A549 (cell line): ENCODE results near the gene GADD45B. TPM values are rescaled to one million over a fixed set of nuclear protein-coding genes. Genes with fewer than 3 reads are reported as not detected.
"Not testable (repeated sequence)": the region's sequence is repeated elsewhere in the genome, so short reads cannot be mapped to it uniquely, and the experiment has no call there.

Source experiments
- ATAC-seq, 2 experiments: fragments of 200-7000 bp in 1 of 2; fragments of >200 bp in 1 of 2; cut with Nextera tagmentation in 1 of 2; cut with Tn5 transposase in 1 of 2; 3 replicates each; pipeline versions ENCODE4 v1.8.0 to v1.9.1; 2018 to 2020; ENCODE audit warnings: mild to moderate bottlenecking in 1 of 2, moderate library complexity in 1 of 2
- CTCF ChIA-PET: fragments of 300-600 bp; sonication (Branson Sonifier 250); formaldehyde crosslinking; extraction: SDS; loops from one replicate; lab custom pipeline; 2021; ENCODE audit warnings: antibody characterized with exemption, inconsistent platforms; lab: Yijun Ruan, JAX
- POLR2A ChIA-PET: fragments of 350-600 bp; formaldehyde crosslinking; extraction: SDS; loops from one replicate; lab custom pipeline; 2021; ENCODE audit warnings: antibody characterized with exemption, inconsistent platforms; lab: Yijun Ruan, JAX
- DNase-seq, 2 experiments: peaks; one replicate each; pipeline versions ENCODE4 v3.0.0 to v3.0.0-alpha.2; 2011 to 2016; ENCODE audit warnings: low read depth in 1 of 2, low spot score in 1 of 2
- FAIRE-seq: peaks from 2 replicates; lab custom pipeline; 2011; peaks lifted over from hg19 to GRCh38; lab: Jason Lieb, UNC
- H3K27ac ChIP-seq, 2 experiments: fragments of >200 bp; sonication (Bioruptor Twin); formaldehyde crosslinking; 3 replicates each; pipeline ENCODE4 v1.5.1; 2016 to 2017
- H3K4me1 ChIP-seq: fragments of >200 bp; sonication (Bioruptor Twin); formaldehyde crosslinking; 3 replicates; pipeline ENCODE4 v1.6.1; 2016
- H3K4me2 ChIP-seq: fragments of >200 bp; sonication (Bioruptor Twin); formaldehyde crosslinking; 3 replicates; pipeline ENCODE4 v1.6.1; 2016
- H3K4me3 ChIP-seq: fragments of >200 bp; sonication (Bioruptor Twin); formaldehyde crosslinking; 3 replicates; pipeline ENCODE4 v1.5.1; 2016
- H3K9me3 ChIP-seq: fragments of >200 bp; sonication (Bioruptor Twin); formaldehyde crosslinking; 3 replicates; pipeline ENCODE4 v1.6.1; 2016
- CBX2 ChIP-seq: fragments of 200-600 bp; sonication (generic); IDR thresholded peaks from 2 replicates; pipeline ENCODE4 v1.6.1; 2016; ENCODE audit warnings: low read depth, mild to moderate bottlenecking, borderline replicate concordance
- CEBPB ChIP-seq, 2 experiments: fragments of >200 bp in 1 of 2; sonication (Bioruptor Twin) in 1 of 2; formaldehyde crosslinking in 1 of 2; IDR thresholded peaks; 2 replicates each; pipeline ENCODE4 v1.6.1; 2012 to 2016
- EHF ChIP-seq: fragments of 250-450 bp; sonication (Bioruptor Pico); IDR thresholded peaks from 2 replicates; pipeline ENCODE4 v1.5.0; 2020; ENCODE audit warnings: mild to moderate bottlenecking
- EP300 ChIP-seq, 2 experiments: fragments of >200 bp; sonication (Bioruptor Twin); formaldehyde crosslinking; IDR thresholded peaks; 2 replicates in 1 of 2; 3 replicates in 1 of 2; pipeline ENCODE4 v1.6.1; 2016 to 2017
- FOSL2 ChIP-seq, 2 experiments: fragments of 450-650 bp in 1 of 2; fragments of >200 bp in 1 of 2; sonication (Bioruptor Twin) in 1 of 2; formaldehyde crosslinking; IDR thresholded peaks; 2 replicates each; pipeline versions ENCODE4 v1.5.0 to v1.6.1; 2016 to 2020; ENCODE audit warnings: mild to moderate bottlenecking in 1 of 2, moderate library complexity in 1 of 2
- FOXS1 ChIP-seq: fragments of 250-450 bp; sonication (Bioruptor Pico); IDR thresholded peaks from 2 replicates; pipeline ENCODE4 v1.5.0; 2020; ENCODE audit warnings: mild to moderate bottlenecking, moderate library complexity
- HOXA7 ChIP-seq: fragments of 250-450 bp; sonication (Bioruptor Pico); IDR thresholded peaks from 2 replicates; pipeline ENCODE4 v1.5.0; 2020; ENCODE audit warnings: mild to moderate bottlenecking, moderate library complexity
- HOXB13 ChIP-seq: fragments of 250-450 bp; sonication (Bioruptor Pico); IDR thresholded peaks from 2 replicates; pipeline ENCODE4 v1.5.0; 2020; ENCODE audit warnings: low read depth, mild to moderate bottlenecking, moderate library complexity
- JUN ChIP-seq, 2 experiments: fragments of >200 bp; sonication (Bioruptor Twin); formaldehyde crosslinking; IDR thresholded peaks; 2 replicates in 1 of 2; 3 replicates in 1 of 2; pipeline ENCODE4 v1.6.1; 2016 to 2017
- KDM1A ChIP-seq: fragments of 200-600 bp; sonication (generic); IDR thresholded peaks from 2 replicates; pipeline ENCODE4 v1.6.1; 2016; ENCODE audit warnings: low read depth, mild to moderate bottlenecking
- KDM5A ChIP-seq: fragments of 200-600 bp; sonication (generic); IDR thresholded peaks from 2 replicates; pipeline ENCODE4 v1.6.1; 2016; ENCODE audit warnings: antibody characterized with exemption, mild to moderate bottlenecking
- MAFK ChIP-seq: fragments of 450-650 bp; IDR thresholded peaks from 2 replicates; pipeline ENCODE4 v1.6.1; 2014; ENCODE audit not compliant: partially characterized antibody
- MAZ ChIP-seq: fragments of 150-350 bp; IDR thresholded peaks from 2 replicates; pipeline ENCODE4 v1.6.1; 2014; ENCODE audit warnings: antibody characterized with exemption, low read depth, low read length, borderline replicate concordance
- MYC ChIP-seq: IDR thresholded peaks from 2 replicates; pipeline ENCODE4 v1.6.1; 2012; ENCODE audit warnings: mild to moderate bottlenecking, inconsistent platforms, low read length, improper control_type of control experiment, borderline replicate concordance
- NFE2L2 ChIP-seq: fragments of 150-350 bp; conservative IDR thresholded peaks from 2 replicates; pipeline ENCODE4 v1.6.1; 2014; ENCODE audit warnings: low read length
- NR3C1 ChIP-seq: fragments of >200 bp; sonication (Bioruptor Twin); formaldehyde crosslinking; IDR thresholded peaks from 3 replicates; pipeline ENCODE4 v1.6.1; 2017
- POLR2A ChIP-seq: IDR thresholded peaks from 2 replicates; pipeline ENCODE4 v1.6.1; 2012; ENCODE audit warnings: mild to moderate bottlenecking, low read length
- RAD21 ChIP-seq, 2 experiments: fragments of >200 bp in 1 of 2; sonication (Bioruptor Twin) in 1 of 2; formaldehyde crosslinking in 1 of 2; IDR thresholded peaks in 1 of 2; conservative IDR thresholded peaks in 1 of 2; 2 replicates in 1 of 2; 3 replicates in 1 of 2; pipeline ENCODE4 v1.6.1; 2012 to 2018; ENCODE audit warnings: inconsistent platforms in 1 of 2
- RFX5 ChIP-seq: fragments of 450-650 bp; IDR thresholded peaks from 2 replicates; pipeline ENCODE4 v1.7.1; 2014; ENCODE audit warnings: antibody characterized with exemption, mild to moderate bottlenecking, moderate library complexity
- RNF2 ChIP-seq: fragments of 200-600 bp; sonication (generic); IDR thresholded peaks from 2 replicates; pipeline ENCODE4 v1.6.1; 2016; ENCODE audit warnings: low read depth, mild to moderate bottlenecking, antibody characterized with exemption, moderate library complexity, borderline replicate concordance
- SMC3 ChIP-seq: fragments of >200 bp; sonication (Bioruptor Twin); formaldehyde crosslinking; IDR thresholded peaks from 3 replicates; pipeline ENCODE4 v1.6.1; 2018; ENCODE audit warnings: inconsistent platforms
- SREBF2 ChIP-seq: fragments of 450-650 bp; IDR thresholded peaks from 2 replicates; pipeline ENCODE4 v1.6.1; 2014; ENCODE audit warnings: mild to moderate bottlenecking, moderate library complexity
- TFCP2L1 ChIP-seq: fragments of 250-450 bp; sonication (Bioruptor Pico); IDR thresholded peaks from 2 replicates; pipeline ENCODE4 v1.5.0; 2021; ENCODE audit warnings: mild to moderate bottlenecking
- TP53 ChIP-seq: fragments of 250-450 bp; sonication (Bioruptor Pico); IDR thresholded peaks from 2 replicates; pipeline ENCODE4 v1.5.0; 2021; ENCODE audit warnings: mild to moderate bottlenecking, moderate library complexity
- ZC3H11A ChIP-seq: fragments of 450-650 bp; IDR thresholded peaks from 2 replicates; pipeline ENCODE4 v1.6.1; 2014; ENCODE audit warnings: antibody characterized with exemption, mild to moderate bottlenecking
- ZFP36 ChIP-seq: fragments of 450-650 bp; IDR thresholded peaks from 2 replicates; pipeline ENCODE4 v1.6.1; 2014; ENCODE audit warnings: borderline replicate concordance; ENCODE audit not compliant: partially characterized antibody
- WGBS: methylation state at CpG from one replicate; pipeline ENCODE4 v1.1.6; 2017; ENCODE audit errors: missing lambda C conversion rate; 5-methylcytosine and 5-hydroxymethylcytosine counted together
- polyA plus RNA-seq, 4 experiments: library from polyadenylated mRNA; depleted of rRNA in 3 of 4; stranded (reverse); fragments of >200 nt; fragmentation: RNase III in 1 of 4; extraction: RNeasy Plus Mini Kit Qiagen cat#74134 plus additional on column Dnase treatment in 1 of 4; gene quantifications; 2 replicates in 3 of 4; 3 replicates in 1 of 4; pipeline ENCODE4 v1.2.3, GENCODE V29; 2011 to 2017
- TF ChIP-seq, protein P1 (sequence below): fragments of 250-450 bp; sonication (Bioruptor Pico); IDR thresholded peaks from 2 replicates; pipeline ENCODE4 v1.5.0; 2020; ENCODE audit warnings: low read depth, mild to moderate bottlenecking, moderate library complexity
- TF ChIP-seq, protein P2 (sequence below): IDR thresholded peaks from 2 replicates; pipeline ENCODE4 v1.6.1; 2012
- TF ChIP-seq, protein P3 (sequence below): fragments of >200 bp; sonication (Bioruptor Twin); formaldehyde crosslinking; IDR thresholded peaks from 3 replicates; pipeline ENCODE4 v1.5.1; 2016
- TF ChIP-seq, protein P4 (sequence below): fragments of 150-350 bp; IDR thresholded peaks from 2 replicates; pipeline ENCODE4 v1.6.1; 2014; ENCODE audit warnings: low read depth, mild to moderate bottlenecking, low read length
- TF ChIP-seq, protein P5 (sequence below): IDR thresholded peaks from 2 replicates; pipeline ENCODE4 v1.6.1; 2012
- TF ChIP-seq, protein P6 (sequence below): fragments of 250-450 bp; sonication (Bioruptor Pico); IDR thresholded peaks from 2 replicates; pipeline ENCODE4 v1.5.0; 2021; ENCODE audit warnings: mild to moderate bottlenecking, moderate library complexity, borderline replicate concordance

Gene GADD45B
- polyA plus RNA-seq, 2 of the 4 experiments (the other 2 are of a cell fraction) = 39.9 to 72.5 TPM

DNA sequence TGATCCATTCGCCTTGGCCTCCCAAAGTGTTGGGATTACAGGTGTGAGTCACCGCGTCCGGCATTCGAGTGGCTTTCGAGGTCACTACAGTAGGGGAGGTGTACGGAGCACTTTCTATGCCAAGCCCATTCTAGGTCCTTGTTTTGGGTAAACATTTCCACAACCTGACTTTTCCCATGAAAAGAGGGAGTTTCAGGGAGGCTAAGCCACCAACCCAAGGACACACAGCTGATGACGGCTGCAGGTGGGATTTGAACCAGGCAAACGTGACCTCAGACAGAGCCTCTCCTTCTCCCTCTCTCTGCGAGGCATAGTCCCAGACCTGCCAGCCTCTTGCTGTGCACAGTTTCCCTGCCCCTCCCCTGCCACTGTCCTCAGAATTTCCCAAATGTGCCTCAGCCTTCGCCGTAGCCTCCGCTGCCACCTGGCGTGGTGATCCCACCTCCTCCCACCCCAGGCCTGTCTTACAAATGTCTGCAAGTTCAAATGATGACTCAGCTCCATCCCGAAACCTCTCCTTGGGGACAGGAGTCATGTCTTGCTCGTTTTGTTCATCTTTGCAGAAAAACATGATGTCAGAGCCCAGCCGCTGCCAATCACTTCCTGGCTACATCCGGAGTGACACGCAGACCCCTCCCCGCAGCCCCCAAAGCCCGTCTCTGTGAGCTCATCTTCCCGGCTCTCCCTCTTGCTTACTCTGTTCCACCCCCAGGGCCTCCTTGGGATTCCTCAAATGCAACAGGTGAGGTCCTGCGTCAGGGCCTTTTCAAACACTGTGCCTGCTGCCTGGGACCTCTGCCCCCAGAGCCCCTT lies 6.6 kb upstream of the GADD45B start:
- FAIRE-seq (no peak), DNase-seq (peak in 1 of 2 experiments; percentile 88), ATAC-seq (peak; percentile 74 to 90)
- POLR2A ChIA-PET = no interaction called here
- WGBS = 6% methylated on average over 23 of the region's 23 CpGs
- Histone ChIP-seq H3K4me1 (peaks cover 19% of the 10 kb centered on the region), H3K27ac (peak overlapping the region; percentile 67 to 90), H3K9me3 (no peaks in the 10 kb centered on the region), H3K4me3 (no peak overlapping the region)
- CTCF ChIA-PET = interaction anchor here (0.6 to 10.5 kb wide), 6 partner anchors 110 to 242 kb away, joined by 3 to 156 read pairs (median 3); no protein-coding TSS in a partner anchor
- TF ChIP-seq, protein P1, sequence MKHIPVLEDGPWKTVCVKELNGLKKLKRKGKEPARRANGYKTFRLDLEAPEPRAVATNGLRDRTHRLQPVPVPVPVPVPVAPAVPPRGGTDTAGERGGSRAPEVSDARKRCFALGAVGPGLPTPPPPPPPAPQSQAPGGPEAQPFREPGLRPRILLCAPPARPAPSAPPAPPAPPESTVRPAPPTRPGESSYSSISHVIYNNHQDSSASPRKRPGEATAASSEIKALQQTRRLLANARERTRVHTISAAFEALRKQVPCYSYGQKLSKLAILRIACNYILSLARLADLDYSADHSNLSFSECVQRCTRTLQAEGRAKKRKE = no peak
- TF ChIP-seq HOXB13 (CRISPR knock-in tag) = no peak
- TF ChIP-seq TP53 = no peak
- no peak for TF ChIP-seq CBX2
- no peak for TF ChIP-seq HOXA7 (CRISPR knock-in tag)
- TF ChIP-seq, protein P2, sequence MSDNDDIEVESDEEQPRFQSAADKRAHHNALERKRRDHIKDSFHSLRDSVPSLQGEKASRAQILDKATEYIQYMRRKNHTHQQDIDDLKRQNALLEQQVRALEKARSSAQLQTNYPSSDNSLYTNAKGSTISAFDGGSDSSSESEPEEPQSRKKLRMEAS = peak; percentile 69
- TF ChIP-seq MAFK = peak; percentile 95
- TF ChIP-seq EP300 (IDR thresholded peaks at IDR 0.05) = no peak
- 0 out of 2 replicates have a peak, but pooled peaks have one; percentile 26 for TF ChIP-seq MYC
- no peak for TF ChIP-seq FOSL2 (IDR thresholded peaks at IDR 0.05)
- TF ChIP-seq FOSL2 (CRISPR knock-in tag; IDR thresholded peaks at IDR 0.05) = peak; percentile 76
- no peak for TF ChIP-seq RAD21 (conservative IDR thresholded peaks at IDR 0.05 in 1 of 2, IDR thresholded peaks at IDR 0.05 in 1 of 2)
- TF ChIP-seq JUN (IDR thresholded peaks at IDR 0.05) = 0 out of 5 replicates have a peak, but pooled peaks of 1 of the 2 experiments have one; percentile 24
- peak; percentile 79 for TF ChIP-seq ZFP36
- no peak for TF ChIP-seq RNF2
- TF ChIP-seq, protein P3, sequence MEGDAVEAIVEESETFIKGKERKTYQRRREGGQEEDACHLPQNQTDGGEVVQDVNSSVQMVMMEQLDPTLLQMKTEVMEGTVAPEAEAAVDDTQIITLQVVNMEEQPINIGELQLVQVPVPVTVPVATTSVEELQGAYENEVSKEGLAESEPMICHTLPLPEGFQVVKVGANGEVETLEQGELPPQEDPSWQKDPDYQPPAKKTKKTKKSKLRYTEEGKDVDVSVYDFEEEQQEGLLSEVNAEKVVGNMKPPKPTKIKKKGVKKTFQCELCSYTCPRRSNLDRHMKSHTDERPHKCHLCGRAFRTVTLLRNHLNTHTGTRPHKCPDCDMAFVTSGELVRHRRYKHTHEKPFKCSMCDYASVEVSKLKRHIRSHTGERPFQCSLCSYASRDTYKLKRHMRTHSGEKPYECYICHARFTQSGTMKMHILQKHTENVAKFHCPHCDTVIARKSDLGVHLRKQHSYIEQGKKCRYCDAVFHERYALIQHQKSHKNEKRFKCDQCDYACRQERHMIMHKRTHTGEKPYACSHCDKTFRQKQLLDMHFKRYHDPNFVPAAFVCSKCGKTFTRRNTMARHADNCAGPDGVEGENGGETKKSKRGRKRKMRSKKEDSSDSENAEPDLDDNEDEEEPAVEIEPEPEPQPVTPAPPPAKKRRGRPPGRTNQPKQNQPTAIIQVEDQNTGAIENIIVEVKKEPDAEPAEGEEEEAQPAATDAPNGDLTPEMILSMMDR = no peak
- TF ChIP-seq, protein P4, sequence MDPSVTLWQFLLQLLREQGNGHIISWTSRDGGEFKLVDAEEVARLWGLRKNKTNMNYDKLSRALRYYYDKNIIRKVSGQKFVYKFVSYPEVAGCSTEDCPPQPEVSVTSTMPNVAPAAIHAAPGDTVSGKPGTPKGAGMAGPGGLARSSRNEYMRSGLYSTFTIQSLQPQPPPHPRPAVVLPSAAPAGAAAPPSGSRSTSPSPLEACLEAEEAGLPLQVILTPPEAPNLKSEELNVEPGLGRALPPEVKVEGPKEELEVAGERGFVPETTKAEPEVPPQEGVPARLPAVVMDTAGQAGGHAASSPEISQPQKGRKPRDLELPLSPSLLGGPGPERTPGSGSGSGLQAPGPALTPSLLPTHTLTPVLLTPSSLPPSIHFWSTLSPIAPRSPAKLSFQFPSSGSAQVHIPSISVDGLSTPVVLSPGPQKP = no peak
- TF ChIP-seq ZC3H11A = no peak
- no peak for TF ChIP-seq TFCP2L1 (CRISPR knock-in tag)
- TF ChIP-seq SMC3 = no peak
- TF ChIP-seq NR3C1 = no peak
- TF ChIP-seq, protein P5, sequence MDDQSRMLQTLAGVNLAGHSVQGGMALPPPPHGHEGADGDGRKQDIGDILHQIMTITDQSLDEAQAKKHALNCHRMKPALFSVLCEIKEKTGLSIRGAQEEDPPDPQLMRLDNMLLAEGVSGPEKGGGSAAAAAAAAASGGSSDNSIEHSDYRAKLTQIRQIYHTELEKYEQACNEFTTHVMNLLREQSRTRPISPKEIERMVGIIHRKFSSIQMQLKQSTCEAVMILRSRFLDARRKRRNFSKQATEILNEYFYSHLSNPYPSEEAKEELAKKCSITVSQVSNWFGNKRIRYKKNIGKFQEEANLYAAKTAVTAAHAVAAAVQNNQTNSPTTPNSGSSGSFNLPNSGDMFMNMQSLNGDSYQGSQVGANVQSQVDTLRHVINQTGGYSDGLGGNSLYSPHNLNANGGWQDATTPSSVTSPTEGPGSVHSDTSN = no peak
- TF ChIP-seq FOXS1 (CRISPR knock-in tag) = no peak
- TF ChIP-seq KDM5A = no peak
- no peak for TF ChIP-seq SREBF2
- no peak for TF ChIP-seq MAZ
- no peak for TF ChIP-seq NFE2L2
- TF ChIP-seq, protein P6, sequence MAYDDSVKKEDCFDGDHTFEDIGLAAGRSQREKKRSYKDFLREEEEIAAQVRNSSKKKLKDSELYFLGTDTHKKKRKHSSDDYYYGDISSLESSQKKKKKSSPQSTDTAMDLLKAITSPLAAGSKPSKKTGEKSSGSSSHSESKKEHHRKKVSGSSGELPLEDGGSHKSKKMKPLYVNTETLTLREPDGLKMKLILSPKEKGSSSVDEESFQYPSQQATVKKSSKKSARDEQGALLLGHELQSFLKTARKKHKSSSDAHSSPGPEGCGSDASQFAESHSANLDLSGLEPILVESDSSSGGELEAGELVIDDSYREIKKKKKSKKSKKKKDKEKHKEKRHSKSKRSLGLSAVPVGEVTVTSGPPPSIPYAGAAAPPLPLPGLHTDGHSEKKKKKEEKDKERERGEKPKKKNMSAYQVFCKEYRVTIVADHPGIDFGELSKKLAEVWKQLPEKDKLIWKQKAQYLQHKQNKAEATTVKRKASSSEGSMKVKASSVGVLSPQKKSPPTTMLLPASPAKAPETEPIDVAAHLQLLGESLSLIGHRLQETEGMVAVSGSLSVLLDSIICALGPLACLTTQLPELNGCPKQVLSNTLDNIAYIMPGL (CRISPR knock-in tag) = no peak
- no peak for TF ChIP-seq RFX5
- TF ChIP-seq CEBPB (IDR thresholded peaks at IDR 0.05) = no peak
- TF ChIP-seq POLR2A = no peak
- TF ChIP-seq EHF (CRISPR knock-in tag) = 0 out of 2 replicates have a peak, but pooled peaks have one; percentile 47
- no peak for TF ChIP-seq KDM1A
- TF ChIP-seq, all 56 proteins: peak for 7
- H3K4me2 ChIP-seq = peak overlapping the region; percentile 38

DNA sequence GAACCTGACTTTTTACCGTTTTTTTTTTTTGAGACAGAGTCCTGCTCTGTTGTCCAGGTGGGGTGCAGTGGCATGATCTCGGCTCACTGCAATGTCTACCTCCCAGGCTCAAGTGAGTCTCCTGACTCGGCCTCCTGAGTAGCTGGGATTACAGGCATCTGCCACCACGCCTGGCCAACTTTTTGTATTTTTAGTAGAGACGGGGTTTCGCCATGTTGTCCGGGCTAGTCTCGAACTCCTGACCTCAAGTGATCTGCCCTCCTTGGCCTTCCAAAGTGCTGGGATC lies 6.1 kb upstream of the GADD45B start:
- Histone ChIP-seq H3K27ac (peak overlapping the region; percentile 67 to 90), H3K4me2 (peak overlapping the region; percentile 38), H3K4me1 (peaks cover 19% of the 10 kb centered on the region)
- 75% methylated on average over 8 of the region's 8 CpGs for WGBS
- not testable (repeated sequence) for H3K4me3 ChIP-seq, ATAC-seq, FAIRE-seq, H3K9me3 ChIP-seq, DNase-seq
- ChIA-PET POLR2A (interaction anchor here (0.6 kb wide), 1 partner anchor 130 kb away, joined by 4 read pairs; no protein-coding TSS in a partner anchor), CTCF (interaction anchor here (1.1 to 10.5 kb wide), 4 partner anchors 109 to 166 kb away, joined by 3 to 156 read pairs (median 26); no protein-coding TSS in a partner anchor)
